K562 (cell line): ENCODE measurements around the gene KRT85. TPM values are rescaled to one million over a fixed set of nuclear protein-coding genes. Genes with fewer than 3 reads are reported as not detected.

Experiments
- ATAC-seq: fragments of 200-7000 bp; cut with Tn5 transposase; 3 replicates; pipeline ENCODE4 v1.9.1; 2020; ENCODE audit warnings: moderate library complexity
- BruUV-seq: library from RNA; stranded (reverse); fragments of 400-500 nt; replicated peaks from 2 replicates; lab custom pipeline; 2021; lab: Mats Ljungman, UMichigan
- CTCF ChIA-PET: fragments of 300-600 bp; formaldehyde crosslinking; extraction: SDS; loops from one replicate; lab custom pipeline; 2021; ENCODE audit warnings: low intra/inter-chr PET ratio; lab: Yijun Ruan, JAX
- POLR2A ChIA-PET: fragments of 300-600, 350-650 bp; sonication (Branson Sonifier 250); formaldehyde crosslinking; extraction: SDS; loops from one replicate; lab custom pipeline; 2021; ENCODE audit warnings: antibody characterized with exemption, inconsistent platforms; lab: Yijun Ruan, JAX
- DNase-seq, 4 experiments: peaks; one replicate each; pipeline versions ENCODE4 v3.0.0 to v3.0.0-alpha.2; 2011 to 2018; ENCODE audit warnings: low spot score in 3 of 4, mixed read lengths in 3 of 4; ENCODE audit errors: extremely low read depth in 1 of 4
- FAIRE-seq: peaks from 2 replicates; lab custom pipeline; 2011; peaks lifted over from hg19 to GRCh38; lab: Jason Lieb, UNC
- H2AFZ ChIP-seq: 2 replicates; pipeline ENCODE4 v1.6.0; 2011; ENCODE audit warnings: low read depth, low read length, control low read depth, inconsistent platforms
- H3K27ac ChIP-seq: fragments of 200-600 bp; 3 replicates; pipeline ENCODE4 v1.8.0; 2011; ENCODE audit warnings: low read depth, mild to moderate bottlenecking, control low read depth, inconsistent platforms, low read length, moderate library complexity, mixed read lengths; ENCODE audit errors: extremely low read depth
- H3K27me3 ChIP-seq, 2 experiments: fragments of 300-600 bp in 1 of 2; 2 replicates in 1 of 2; 3 replicates in 1 of 2; pipeline versions ENCODE4 v1.6.0 to v1.8.0; 2011; ENCODE audit warnings: inconsistent platforms in 2 of 2, low read length in 2 of 2, mild to moderate bottlenecking in 1 of 2, mixed read lengths in 1 of 2, moderate library complexity in 1 of 2; ENCODE audit not compliant: control insufficient read depth in 2 of 2, insufficient read depth in 2 of 2
- H3K36me3 ChIP-seq: fragments of 300-600 bp; 3 replicates; pipeline ENCODE4 v1.8.0; 2011; ENCODE audit warnings: mild to moderate bottlenecking, low read length, inconsistent platforms; ENCODE audit not compliant: control insufficient read depth, insufficient read depth
- H3K4me1 ChIP-seq, 2 experiments: fragments of 200-600 bp in 1 of 2; replicated peaks in 1 of 2; 2 replicates in 1 of 2; 3 replicates in 1 of 2; pipeline versions ENCODE4 v1.5.1 to v1.8.0; 2011; ENCODE audit warnings: inconsistent platforms in 2 of 2, low read length in 2 of 2, mild to moderate bottlenecking in 1 of 2, mixed read lengths in 1 of 2, moderate library complexity in 1 of 2; ENCODE audit not compliant: control insufficient read depth in 2 of 2, insufficient read depth in 2 of 2
- H3K4me2 ChIP-seq: 2 replicates; pipeline ENCODE4 v1.6.1; 2011; ENCODE audit warnings: low read length, control low read depth, inconsistent platforms, mixed read lengths; ENCODE audit not compliant: insufficient read depth
- H3K4me3 ChIP-seq: fragments of 200-600 bp; sonication (generic), shearing (Covaris generic); 2 replicates; pipeline ENCODE4 v1.5.1; 2016; ENCODE audit warnings: control low read depth, inconsistent platforms
- H3K79me2 ChIP-seq: fragments of 200-600 bp; 3 replicates; pipeline ENCODE4 v1.8.0; 2011; ENCODE audit warnings: low read length, inconsistent platforms; ENCODE audit not compliant: control insufficient read depth, insufficient read depth
- H3K9ac ChIP-seq, 2 experiments: 2 replicates each; pipeline versions ENCODE4 v1.6.0 to v1.6.1; 2011; ENCODE audit warnings: low read depth in 2 of 2, low read length in 2 of 2, control low read depth in 1 of 2, inconsistent platforms in 1 of 2, mild to moderate bottlenecking in 1 of 2, mixed read lengths in 1 of 2; ENCODE audit not compliant: insufficient read depth in 1 of 2
- H3K9me1 ChIP-seq: one replicate; pipeline ENCODE4 v1.6.0; 2011; ENCODE audit warnings: inconsistent platforms, mild to moderate bottlenecking, low read length, moderate library complexity; ENCODE audit not compliant: control insufficient read depth, insufficient read depth
- H3K9me3 ChIP-seq: replicated peaks from 2 replicates; pipeline ENCODE4 v1.5.1; 2011; ENCODE audit warnings: low read depth, low read length, inconsistent platforms; ENCODE audit not compliant: control insufficient read depth, insufficient read depth
- H4K20me1 ChIP-seq: replicated peaks from 2 replicates; pipeline ENCODE4 v1.6.1; 2011; ENCODE audit warnings: low read length, inconsistent platforms, mixed read lengths; ENCODE audit not compliant: control insufficient read depth, insufficient read depth
- NCOA2 ChIP-seq, 2 experiments: fragments of 450-650 bp; IDR thresholded peaks; 2 replicates each; pipeline ENCODE4 v1.6.1; 2018; ENCODE audit warnings: mild to moderate bottlenecking in 2 of 2, moderate library complexity in 1 of 2; ENCODE audit not compliant: partially characterized antibody in 2 of 2
- RBM34 ChIP-seq: fragments of 200-400 bp; formaldehyde crosslinking; IDR thresholded peaks from 2 replicates; pipeline ENCODE4 v1.6.1; 2018; ENCODE audit warnings: low read length, borderline replicate concordance; ENCODE audit not compliant: insufficient read depth
- RERE ChIP-seq: sonication (generic); formaldehyde crosslinking; IDR thresholded peaks from 2 replicates; pipeline ENCODE4 v1.8.0; 2023; ENCODE audit warnings: missing genetic modification reagents, mild to moderate bottlenecking, borderline replicate concordance
- RFX1 ChIP-seq: fragments of 450-650 bp; IDR thresholded peaks from 2 replicates; pipeline ENCODE4 v1.6.1; 2016; ENCODE audit warnings: mild to moderate bottlenecking, moderate library complexity
- SRSF9 ChIP-seq: fragments of 200-400 bp; formaldehyde crosslinking; IDR thresholded peaks from 2 replicates; pipeline ENCODE4 v1.6.1; 2017; ENCODE audit warnings: low read depth, low read length, borderline replicate concordance
- TRIM28 ChIP-seq: fragments of 450-650 bp; IDR thresholded peaks from 2 replicates; pipeline ENCODE4 v1.6.1; 2017
- ZBTB2 ChIP-seq: fragments of 450-650 bp; IDR thresholded peaks from 2 replicates; pipeline ENCODE4 v1.6.1; 2016; ENCODE audit warnings: antibody characterized with exemption
- ZBTB8A ChIP-seq: fragments of 450-650 bp; IDR thresholded peaks from 2 replicates; pipeline ENCODE4 v1.6.1; 2018; ENCODE audit warnings: mild to moderate bottlenecking, moderate library complexity; ENCODE audit not compliant: partially characterized antibody
- ZC3H11A ChIP-seq: IDR thresholded peaks from 2 replicates; pipeline ENCODE4 v1.6.1; 2012; ENCODE audit warnings: low read depth, low read length, improper control_type of control experiment
- ZHX1 ChIP-seq: fragments of 150-350 bp; conservative IDR thresholded peaks from 2 replicates; pipeline ENCODE4 v1.6.1; 2014; ENCODE audit warnings: low read length
- ZNF445 ChIP-seq: fragments of 250-450 bp; sonication (Bioruptor Pico); IDR thresholded peaks from 2 replicates; pipeline ENCODE4 v1.4.0; 2020; ENCODE audit warnings: low read depth, mild to moderate bottlenecking, moderate library complexity
- ZNF785 ChIP-seq: fragments of 250-450 bp; sonication (Bioruptor Pico); IDR thresholded peaks from 2 replicates; pipeline ENCODE4 v1.4.0; 2020; ENCODE audit warnings: mild to moderate bottlenecking
- WGBS: fragments of 100-300 bp; shearing (Covaris generic); methylation state at CpG from one replicate; pipeline ENCODE4 v1.1.6; 2016; ENCODE audit warnings: low coverage, mixed read lengths; ENCODE audit not compliant: insufficient coverage; ENCODE audit errors: missing lambda C conversion rate; 5-methylcytosine and 5-hydroxymethylcytosine counted together
- in situ Hi-C: fragments of 300-500 bp; cut with MboI; formaldehyde crosslinking; loops from 4 replicates; pipeline ENCODE4 v1.15.0; 2018; ENCODE audit warnings: inconsistent platforms, mixed read lengths
- intact Hi-C: fragments of 100-400 bp; cut with micrococcal nuclease; formaldehyde crosslinking; loops from 2 replicates; pipeline ENCODE4 v1.14.2; 2022
- polyA plus RNA-seq, 8 experiments: library from polyadenylated mRNA; depleted of rRNA in 4 of 8; stranded (reverse) in 5 of 8; unstranded in 3 of 8; fragments of >200 nt; fragmentation: Nextera tagmentation in 2 of 8; fragmentation: Illumina TruSeq in 1 of 8; extraction: Ambion mirVana in 2 of 8; extraction: Trizol in 1 of 8; gene quantifications; 2 replicates each; pipeline versions ENCODE4 v1.2.1 to v1.2.3, GENCODE V29; 2011 to 2014; ENCODE audit warnings: inconsistent platforms in 1 of 8, missing spikeins in 1 of 8
- total RNA-seq, 7 experiments: library from RNA; depleted of rRNA in 6 of 7; stranded (reverse); fragments of >200 nt in 6 of 7; fragmentation: Illumina TruSeq in 2 of 7; extraction: Trizol in 2 of 7; gene quantifications; 2 replicates each; pipeline versions ENCODE4 v1.2.1 to v1.2.3, GENCODE V29; 2011 to 2021; ENCODE audit warnings: low replicate concordance in 1 of 7

The KRT85 gene
- total and polyA plus RNA-seq, 9 of the 15 experiments (the other 6 are each of a cell fraction or from before 2014, with no cell fraction given) = not detected

GRCh38 chr12:52405922-52406385 is 38.7 kb upstream of the KRT85 start, which contains the start of gene KRT82:
TSS of gene KRT82 (minus strand) at chr12:52406335. CDS start at chr12:52406277, 58 bp downstream.
- intact Hi-C loops = no loop called here
- H3K4me1 ChIP-seq = no peaks in the 10 kb centered on the region
- ATAC-seq = no peak
- no peaks in the 10 kb centered on the region for H3K36me3 ChIP-seq
- no peak within 1 kb of the TSS for H3K4me2 ChIP-seq
- H2AFZ ChIP-seq = no peak within 1 kb of the TSS
- under 1% methylated on average over 12 of the region's 14 CpGs for WGBS
- ChIA-PET POLR2A (interaction anchor here (0.6 kb wide), 1 partner anchor 204 kb away, joined by 3 read pairs; no protein-coding TSS in a partner anchor), CTCF (no interaction called here)
- H3K9me3 ChIP-seq = no peaks in the 10 kb centered on the region
- no peak within 1 kb of the TSS for H3K27ac ChIP-seq
- no peak for DNase-seq
- BruUV-seq = no TSS peak
- H3K9me1 ChIP-seq = no peaks in the 10 kb centered on the region
- in situ Hi-C loops = no loop called here
- peaks cover 0 to 59% of the 10 kb centered on the region in 2 experiments; a peak in 4 of 5 replicates for H3K27me3 ChIP-seq
- no peaks in the 10 kb centered on the region for H3K79me2 ChIP-seq
- no peaks in the 10 kb centered on the region for H4K20me1 ChIP-seq
- no peak within 1 kb of the TSS for H3K4me3 ChIP-seq
- H3K9ac ChIP-seq = no peak within 1 kb of the TSS; a peak in 1 of 4 replicates
- FAIRE-seq = no peak
- TF ChIP-seq RFX1 (no peak), RBM34 (no peak), ZNF445 (CRISPR knock-in tag) (no peak), ZHX1 (no peak), ZBTB2 (no peak), RERE (CRISPR knock-in tag) (no peak), NCOA2 (IDR thresholded peaks at IDR 0.05; ENCODE audit: partially characterized antibody in 2 of 2) (no peak), ZBTB8A (no peak), SRSF9 (no peak), ZNF785 (CRISPR knock-in tag) (no peak), TRIM28 (no peak), ZC3H11A (no peak)
